ENCODE data around the gene IAH1.

DNA sequence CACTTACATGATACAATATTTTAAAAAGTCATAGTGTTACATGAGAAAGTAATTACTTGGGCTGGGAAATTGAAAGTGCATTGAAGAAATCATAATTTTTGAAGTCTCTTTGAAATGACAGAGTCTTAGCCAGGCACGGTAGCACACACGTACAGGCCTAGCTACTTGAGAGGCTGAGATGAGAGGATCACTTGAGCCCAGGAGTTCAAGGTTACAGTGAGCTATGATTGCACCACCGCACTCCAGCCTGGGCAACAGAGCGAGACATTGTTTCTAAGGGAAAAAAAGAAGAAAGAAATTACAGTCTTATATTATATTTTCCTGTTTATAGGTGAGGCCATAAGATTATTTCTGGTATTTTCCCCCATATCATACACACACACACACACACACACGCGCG is 9.2 kb upstream of the IAH1 start:
- TF ChIP-seq, protein P1, sequence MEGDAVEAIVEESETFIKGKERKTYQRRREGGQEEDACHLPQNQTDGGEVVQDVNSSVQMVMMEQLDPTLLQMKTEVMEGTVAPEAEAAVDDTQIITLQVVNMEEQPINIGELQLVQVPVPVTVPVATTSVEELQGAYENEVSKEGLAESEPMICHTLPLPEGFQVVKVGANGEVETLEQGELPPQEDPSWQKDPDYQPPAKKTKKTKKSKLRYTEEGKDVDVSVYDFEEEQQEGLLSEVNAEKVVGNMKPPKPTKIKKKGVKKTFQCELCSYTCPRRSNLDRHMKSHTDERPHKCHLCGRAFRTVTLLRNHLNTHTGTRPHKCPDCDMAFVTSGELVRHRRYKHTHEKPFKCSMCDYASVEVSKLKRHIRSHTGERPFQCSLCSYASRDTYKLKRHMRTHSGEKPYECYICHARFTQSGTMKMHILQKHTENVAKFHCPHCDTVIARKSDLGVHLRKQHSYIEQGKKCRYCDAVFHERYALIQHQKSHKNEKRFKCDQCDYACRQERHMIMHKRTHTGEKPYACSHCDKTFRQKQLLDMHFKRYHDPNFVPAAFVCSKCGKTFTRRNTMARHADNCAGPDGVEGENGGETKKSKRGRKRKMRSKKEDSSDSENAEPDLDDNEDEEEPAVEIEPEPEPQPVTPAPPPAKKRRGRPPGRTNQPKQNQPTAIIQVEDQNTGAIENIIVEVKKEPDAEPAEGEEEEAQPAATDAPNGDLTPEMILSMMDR (IDR thresholded peaks at IDR 0.05; ENCODE audit: extremely low read depth in 1 of 2, insufficient read depth in 1 of 2, low read depth in 1 of 2, low read length in 2 of 2), result no peak
- TF ChIP-seq MYC (IDR thresholded peaks at IDR 0.05; ENCODE audit: low read depth, low read length) (no peak), POLR2A (IDR thresholded peaks at IDR 0.05; ENCODE audit: low read depth, low read length) (no peak), EZH2 (IDR thresholded peaks at IDR 0.05; ENCODE audit: borderline replicate concordance, low read depth, low read length, severe bottlenecking) (no peak), FOS (IDR thresholded peaks at IDR 0.05; ENCODE audit: borderline replicate concordance, insufficient read depth, low read length) (no peak), POLR2AphosphoS5 (IDR thresholded peaks at IDR 0.05; ENCODE audit: insufficient read depth, low read depth, low read length) (no peak), JUN (IDR thresholded peaks at IDR 0.05; ENCODE audit: borderline replicate concordance, insufficient read depth, insufficient read length, low read depth) (no peak)

Measured in endothelial cell of umbilical vein (primary cell).